GM23338 (cell line): ENCODE data around the gene LCE1C. TPM values are rescaled to one million over a fixed set of nuclear protein-coding genes. Genes with fewer than 3 reads are reported as not detected.

Experiments used
- ATAC-seq: fragments of 200-7000 bp; cut with Tn5 transposase; 3 replicates; pipeline ENCODE4 v1.9.1; 2020
- DNase-seq: peaks from one replicate; pipeline ENCODE4 v3.0.0-alpha.2; 2015; ENCODE audit warnings: low spot score
- H2AFZ ChIP-seq: fragments of 200-600 bp; sonication (generic); 2 replicates; pipeline ENCODE4 v1.8.0; 2016; ENCODE audit warnings: antibody characterized with exemption, mild to moderate bottlenecking, moderate library complexity
- H3F3A ChIP-seq: fragments of 200-600 bp; sonication (generic); replicated peaks from 2 replicates; pipeline ENCODE4 v1.8.0; 2017; ENCODE audit warnings: antibody characterized with exemption, mixed run types, low read depth
- H3K27ac ChIP-seq: fragments of 200-600 bp; sonication (generic); 2 replicates; pipeline ENCODE4 v1.6.1; 2016; ENCODE audit warnings: low read depth
- H3K27me3 ChIP-seq: fragments of 200-600 bp; sonication (generic); 2 replicates; pipeline ENCODE4 v1.8.0; 2016; ENCODE audit warnings: mild to moderate bottlenecking, mixed run types, moderate library complexity; ENCODE audit not compliant: insufficient read depth
- H3K36me3 ChIP-seq: fragments of 200-600 bp; sonication (generic); 2 replicates; pipeline ENCODE4 v1.8.0; 2016; ENCODE audit warnings: mild to moderate bottlenecking; ENCODE audit not compliant: insufficient read depth
- H3K4me1 ChIP-seq: fragments of 200-600 bp; sonication (generic); 2 replicates; pipeline ENCODE4 v1.8.0; 2016; ENCODE audit warnings: mild to moderate bottlenecking, moderate library complexity; ENCODE audit not compliant: insufficient read depth
- H3K4me2 ChIP-seq: fragments of 200-600 bp; sonication (generic); 2 replicates; pipeline ENCODE4 v1.7.1; 2017; ENCODE audit warnings: mixed run types
- H3K4me3 ChIP-seq: fragments of 200-600 bp; sonication (generic); 2 replicates; pipeline ENCODE4 v1.6.1; 2016; ENCODE audit warnings: mixed run types
- H3K79me2 ChIP-seq: fragments of 200-600 bp; sonication (generic); replicated peaks from 2 replicates; pipeline ENCODE4 v1.8.0; 2017; ENCODE audit warnings: mild to moderate bottlenecking; ENCODE audit not compliant: insufficient read depth
- H3K9me2 ChIP-seq: fragments of 200-600 bp; sonication (generic); 2 replicates; pipeline ENCODE4 v1.8.0; 2017; ENCODE audit not compliant: insufficient read depth
- H4K20me1 ChIP-seq: fragments of 200-600 bp; sonication (generic); replicated peaks from 2 replicates; pipeline ENCODE4 v1.8.0; 2017; ENCODE audit warnings: mild to moderate bottlenecking; ENCODE audit not compliant: insufficient read depth
- H3K27ac Mint-ChIP-seq: 2 replicates; pipeline ENCODE4 v1.8.0; 2020; ENCODE audit warnings: inconsistent platforms, mild to moderate bottlenecking, moderate library complexity, mixed read lengths
- H3K27me3 Mint-ChIP-seq: 3 replicates; pipeline ENCODE4 v1.8.0; 2022; ENCODE audit warnings: low read depth, mild to moderate bottlenecking, moderate library complexity, mixed read lengths, inconsistent platforms; ENCODE audit not compliant: insufficient read depth, poor library complexity
- H3K36me3 Mint-ChIP-seq: 3 replicates; pipeline ENCODE4 v1.8.0; 2021; ENCODE audit warnings: low read depth, mild to moderate bottlenecking, inconsistent platforms, moderate library complexity, mixed read lengths
- H3K4me1 Mint-ChIP-seq: 3 replicates; pipeline ENCODE4 v1.8.0; 2020; ENCODE audit warnings: mild to moderate bottlenecking, inconsistent platforms, mixed read lengths
- H3K4me3 Mint-ChIP-seq: 3 replicates; pipeline ENCODE4 v1.8.0; 2021; ENCODE audit warnings: moderate library complexity, mild to moderate bottlenecking, inconsistent platforms, mixed read lengths
- H3K9me3 Mint-ChIP-seq: 3 replicates; pipeline ENCODE4 v1.8.0; 2020; ENCODE audit warnings: moderate library complexity, mild to moderate bottlenecking, inconsistent platforms, mixed read lengths
- CTCF ChIP-seq, 2 experiments: fragments of 200-600 bp in 1 of 2; sonication (generic) in 1 of 2; conservative IDR thresholded peaks; 2 replicates each; pipeline versions ENCODE4 v1.5.1 to v1.6.1; 2016 to 2017; ENCODE audit warnings: antibody characterized with exemption in 2 of 2, low read depth in 2 of 2, mild to moderate bottlenecking in 2 of 2, moderate library complexity in 1 of 2
- ETS1 ChIP-seq: IDR thresholded peaks from 2 replicates; pipeline ENCODE4 v1.6.1; 2016; ENCODE audit warnings: antibody characterized with exemption
- EZH2 ChIP-seq: fragments of 200-600 bp; sonication (generic); IDR thresholded peaks from one replicate; pipeline ENCODE4 v1.8.0; 2017; ENCODE audit warnings: antibody characterized with exemption, mild to moderate bottlenecking, low read depth; ENCODE audit not compliant: unreplicated experiment
- ZNF114 ChIP-seq: fragments of 250-450 bp; sonication (Bioruptor Pico); IDR thresholded peaks from 2 replicates; pipeline ENCODE4 v1.5.0; 2020; ENCODE audit warnings: mild to moderate bottlenecking, moderate library complexity
- ZNF462 ChIP-seq: fragments of 250-450 bp; sonication (Bioruptor Pico); IDR thresholded peaks from 2 replicates; pipeline ENCODE4 v1.5.0; 2020; ENCODE audit warnings: mild to moderate bottlenecking, moderate library complexity
- polyA plus RNA-seq: library from polyadenylated mRNA; unstranded; fragments of >200 nt; fragmentation: Nextera tagmentation; extraction: Ambion mirVana; gene quantifications from 2 replicates; pipeline ENCODE4 v1.2.1, GENCODE V29; 2016
- total RNA-seq: library from RNA; depleted of rRNA; stranded (reverse); fragments of >200 nt; shearing (Covaris generic); gene quantifications from 2 replicates; pipeline ENCODE4 v1.2.3, GENCODE V29; 2014

The LCE1C gene
- total and polyA plus RNA-seq, 2 experiments from 2014 or later = not detected

DNA sequence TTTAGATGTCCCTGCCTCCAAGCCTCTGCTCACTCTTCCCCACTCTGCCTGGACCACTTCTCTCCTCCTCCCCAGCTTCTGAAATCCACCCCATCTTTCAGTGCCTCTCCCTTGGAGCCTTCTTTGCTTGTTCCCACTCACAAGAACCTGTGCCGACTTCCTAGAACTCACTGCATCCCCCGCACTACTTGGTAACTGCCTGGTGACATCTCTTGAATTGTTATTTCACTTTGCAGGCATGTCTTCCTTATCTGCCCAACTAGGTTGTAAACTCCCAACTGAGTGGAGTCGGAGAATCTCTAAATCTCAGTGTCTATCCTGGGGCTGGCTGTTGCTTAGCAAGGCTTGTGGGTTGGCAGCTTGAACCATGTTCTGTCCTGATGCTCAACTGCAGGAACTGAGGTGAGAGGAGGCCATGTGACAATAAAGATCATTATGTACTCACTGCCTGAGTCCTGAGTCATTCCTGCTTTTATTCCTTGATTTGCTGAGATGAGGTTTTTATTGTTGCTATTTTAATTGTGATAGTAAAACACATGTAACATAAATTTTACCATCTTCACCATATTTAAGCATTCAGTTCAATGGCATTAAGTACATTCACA lies 44.7 kb downstream of the LCE1C start:
- Histone ChIP-seq H3K4me3 (no peak overlapping the region), H3K27me3 (no peaks in the 10 kb centered on the region), H2AFZ (no peak overlapping the region), H3K36me3 (no peaks in the 10 kb centered on the region), H3K4me1 (no peaks in the 10 kb centered on the region), H4K20me1 (no peaks in the 10 kb centered on the region), H3K79me2 (no peaks in the 10 kb centered on the region), H3K4me2 (no peak overlapping the region), H3K27ac (no peak overlapping the region), H3K9me2 (peaks cover 12% of the 10 kb centered on the region; the same call in 1 of the 2 replicates), H3F3A (no peaks in the 10 kb centered on the region)
- H3K4me3 Mint-ChIP-seq = no peak overlapping the region
- ATAC-seq (no peak), DNase-seq (no peak)
- TF ChIP-seq CTCF (conservative IDR thresholded peaks at IDR 0.05; ENCODE audit: low read depth in 2 of 2) = no peak
- no peak for TF ChIP-seq ZNF462 (CRISPR knock-in tag)
- TF ChIP-seq EZH2 = no peak
- no peak for TF ChIP-seq ZNF114 (CRISPR knock-in tag)
- no peak for TF ChIP-seq ETS1
- no peaks in the 10 kb centered on the region for H3K36me3 Mint-ChIP-seq
- peaks cover 6% of the 10 kb centered on the region; the same call in 2 of the 3 replicates for H3K4me1 Mint-ChIP-seq
- peaks cover 5% of the 10 kb centered on the region for H3K27me3 Mint-ChIP-seq
- no peak overlapping the region for H3K27ac Mint-ChIP-seq
- no peaks in the 10 kb centered on the region; the same call in 2 of the 3 replicates for H3K9me3 Mint-ChIP-seq
